ENCODE data around the gene PIK3AP1.

- TF ChIP-seq CTCF (IDR thresholded peaks at IDR 0.05) (no peak), POLR2A (IDR thresholded peaks at IDR 0.05) (no peak)
Observed at GRCh38 chr10:96614515-96614914, 105.8 kb downstream of the PIK3AP1 start.

All from right lobe of liver (tissue), 4 donors.